Suprapubic skin (tissue), 4 donors: ENCODE results near the gene SV2C.
"Not testable (repeated sequence)": the region's sequence is repeated elsewhere in the genome, so short reads cannot be mapped to it uniquely, and the experiment has no call there.

ENCODE experiments used
- EP300 ChIP-seq: sonication (generic); formaldehyde crosslinking; IDR thresholded peaks from one replicate; pipeline ENCODE4 v1.6.1; 2017; ENCODE audit warnings: antibody characterized with exemption
- POLR2A ChIP-seq, 2 donors: fragments of 450-650 bp; IDR thresholded peaks; one replicate each; pipeline ENCODE4 v1.6.1; 2017; ENCODE audit warnings: antibody characterized with exemption in 2 of 2, mild to moderate bottlenecking in 2 of 2, moderate library complexity in 2 of 2
- POLR2AphosphoS5 ChIP-seq, 3 donors: sonication (generic); formaldehyde crosslinking; IDR thresholded peaks; one replicate each; pipeline ENCODE4 v1.6.1; 2017; ENCODE audit warnings: antibody characterized with exemption in 3 of 3
- TF ChIP-seq, protein P1 (sequence below), 2 donors: fragments of 200-600 bp in 1 of 2; fragments of 450-650 bp in 1 of 2; sonication (generic) in 1 of 2; IDR thresholded peaks; one replicate each; pipeline ENCODE4 v1.5.1; 2016 to 2019; ENCODE audit warnings: antibody characterized with exemption in 2 of 2, mild to moderate bottlenecking in 1 of 2, moderate library complexity in 1 of 2

DNA sequence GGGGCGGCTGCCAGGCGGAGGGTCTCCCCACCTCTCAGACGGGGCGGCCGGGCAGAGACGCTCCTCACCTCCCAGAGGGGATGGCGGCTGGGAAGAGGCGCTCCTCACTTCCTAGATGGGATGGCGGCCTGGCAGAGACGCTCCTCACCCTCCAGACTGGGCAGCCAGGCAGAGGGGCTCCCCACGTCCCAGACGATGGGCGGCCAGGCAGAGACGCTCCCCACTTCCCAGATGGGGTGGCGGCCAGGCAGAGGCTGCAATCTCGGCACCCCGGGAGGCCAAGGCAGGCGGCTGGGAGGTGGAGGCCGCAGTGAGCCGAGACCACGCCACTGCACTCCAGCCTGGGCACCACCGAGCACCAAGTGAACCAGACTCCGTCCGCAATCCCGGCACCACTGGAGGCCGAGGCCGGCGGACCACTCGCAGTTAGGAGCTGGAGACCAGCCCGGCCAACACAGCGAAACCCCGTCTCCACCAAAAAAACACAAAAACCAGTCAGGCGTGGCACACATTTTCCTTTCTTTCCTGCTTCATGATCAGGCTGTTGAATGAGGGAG, 253.1 kb downstream of the SV2C start:
- TF ChIP-seq, protein P1, sequence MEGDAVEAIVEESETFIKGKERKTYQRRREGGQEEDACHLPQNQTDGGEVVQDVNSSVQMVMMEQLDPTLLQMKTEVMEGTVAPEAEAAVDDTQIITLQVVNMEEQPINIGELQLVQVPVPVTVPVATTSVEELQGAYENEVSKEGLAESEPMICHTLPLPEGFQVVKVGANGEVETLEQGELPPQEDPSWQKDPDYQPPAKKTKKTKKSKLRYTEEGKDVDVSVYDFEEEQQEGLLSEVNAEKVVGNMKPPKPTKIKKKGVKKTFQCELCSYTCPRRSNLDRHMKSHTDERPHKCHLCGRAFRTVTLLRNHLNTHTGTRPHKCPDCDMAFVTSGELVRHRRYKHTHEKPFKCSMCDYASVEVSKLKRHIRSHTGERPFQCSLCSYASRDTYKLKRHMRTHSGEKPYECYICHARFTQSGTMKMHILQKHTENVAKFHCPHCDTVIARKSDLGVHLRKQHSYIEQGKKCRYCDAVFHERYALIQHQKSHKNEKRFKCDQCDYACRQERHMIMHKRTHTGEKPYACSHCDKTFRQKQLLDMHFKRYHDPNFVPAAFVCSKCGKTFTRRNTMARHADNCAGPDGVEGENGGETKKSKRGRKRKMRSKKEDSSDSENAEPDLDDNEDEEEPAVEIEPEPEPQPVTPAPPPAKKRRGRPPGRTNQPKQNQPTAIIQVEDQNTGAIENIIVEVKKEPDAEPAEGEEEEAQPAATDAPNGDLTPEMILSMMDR (IDR thresholded peaks at IDR 0.05), result not testable (repeated sequence)
- TF ChIP-seq POLR2AphosphoS5 (IDR thresholded peaks at IDR 0.05); EP300; POLR2A (IDR thresholded peaks at IDR 0.05): not testable (repeated sequence)
